Ramos (cell line): ENCODE data around the gene TRIM71.
"Not testable (repeated sequence)": the region's sequence is repeated elsewhere in the genome, so short reads cannot be mapped to it uniquely, and the experiment has no call there.

Experiments used
- in situ Hi-C: fragments of 300-500 bp; cut with MboI; formaldehyde crosslinking; loops from one replicate; pipeline ENCODE4 v1.14.3; 2022; ENCODE audit warnings: low sequenced_read_pairs; ENCODE audit not compliant: unreplicated experiment

TRIM71 gene

GRCh38 chr3:32817558-32818228 is at the start of gene TRIM71:
TSS of gene TRIM71 (plus strand) at chr3:32817997. CDS start at chr3:32818081, 84 bp downstream.
- in situ Hi-C loops: no loop called here

DNA sequence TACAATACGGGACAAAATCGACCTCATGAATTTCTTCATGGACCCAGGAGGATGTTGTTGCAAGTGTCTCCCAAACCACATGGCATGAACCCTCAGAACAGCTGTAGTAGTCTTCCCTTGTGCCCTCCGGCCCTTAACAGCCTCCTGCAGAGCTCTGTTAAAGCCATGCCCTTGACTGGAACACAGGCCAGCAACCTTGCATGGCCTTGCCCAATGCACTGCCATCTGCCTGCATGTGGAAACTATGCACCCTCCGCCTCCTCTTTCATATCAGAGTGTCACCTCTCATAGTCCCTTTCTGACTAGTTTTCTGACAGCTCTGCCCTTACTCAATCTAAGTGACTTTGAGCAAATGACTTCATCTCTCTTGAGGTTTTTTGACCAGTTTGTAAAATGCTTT is 39.4 kb upstream of the TRIM71 start:
- in situ Hi-C loops: no loop called here

- in situ Hi-C loops: no loop called here
Measured at GRCh38 chr3:32780071-32780734, 37.6 kb upstream of the TRIM71 start.

DNA sequence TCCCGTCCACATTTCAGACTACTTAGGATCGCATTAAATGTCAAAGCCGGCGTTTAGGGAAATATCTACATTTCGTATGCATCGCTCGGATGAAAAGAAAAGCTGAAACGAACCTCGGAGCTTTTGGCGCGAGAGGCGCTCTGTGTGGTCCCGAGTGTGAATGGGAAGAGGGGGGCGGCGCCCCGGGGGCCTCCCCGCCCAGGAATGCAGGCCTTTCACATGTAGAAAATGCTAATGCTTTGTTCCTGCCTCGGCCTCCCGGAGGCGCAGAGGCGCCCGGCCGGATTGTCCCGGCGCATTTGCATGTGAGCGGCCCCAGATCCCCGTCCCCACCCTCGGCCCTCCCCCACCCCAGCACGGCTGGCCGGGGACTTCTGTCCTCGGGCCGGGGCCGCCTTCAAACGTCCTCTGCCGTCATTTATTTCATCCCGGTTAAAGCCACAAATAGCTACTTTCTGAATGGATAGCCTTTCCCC is 37.0 kb upstream of the TRIM71 start:
- in situ Hi-C loops: no loop called here

DNA sequence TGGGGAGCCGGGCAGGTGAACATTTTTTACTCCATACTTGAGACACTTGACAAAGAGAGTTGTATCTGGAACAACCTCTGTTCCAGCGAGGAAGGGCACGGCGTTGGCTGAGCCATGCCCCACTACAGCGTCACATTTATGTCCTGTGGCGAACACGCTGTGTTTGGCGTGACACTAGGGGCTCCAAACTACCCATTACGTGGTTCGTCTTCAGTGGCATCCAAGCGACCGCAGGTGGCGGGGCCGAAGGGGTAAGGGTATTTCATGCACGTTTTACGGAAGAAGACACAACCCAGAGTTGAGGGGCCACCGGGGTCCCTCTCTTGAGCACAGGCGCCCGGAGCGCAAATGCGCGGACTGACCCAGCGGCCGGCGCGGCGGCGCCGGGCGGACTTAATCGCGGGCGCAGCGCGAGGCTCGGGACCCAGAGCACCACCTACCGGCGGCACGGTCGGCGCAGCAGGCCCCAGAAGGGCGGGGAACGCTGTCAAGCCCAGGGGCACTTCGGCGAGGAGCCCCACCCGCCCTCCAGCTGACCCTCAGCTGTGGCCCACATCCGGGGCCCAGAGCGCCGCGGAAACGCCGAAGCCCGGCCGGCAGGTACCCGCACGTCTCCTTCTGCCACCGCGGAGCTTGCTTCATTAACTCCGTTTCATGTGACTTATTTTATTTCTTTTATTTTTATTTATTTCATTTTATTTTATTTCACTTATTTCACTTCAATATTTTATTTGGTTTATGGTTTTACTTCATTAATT is 36.4 kb upstream of the TRIM71 start:
- in situ Hi-C loops: no loop called here

DNA sequence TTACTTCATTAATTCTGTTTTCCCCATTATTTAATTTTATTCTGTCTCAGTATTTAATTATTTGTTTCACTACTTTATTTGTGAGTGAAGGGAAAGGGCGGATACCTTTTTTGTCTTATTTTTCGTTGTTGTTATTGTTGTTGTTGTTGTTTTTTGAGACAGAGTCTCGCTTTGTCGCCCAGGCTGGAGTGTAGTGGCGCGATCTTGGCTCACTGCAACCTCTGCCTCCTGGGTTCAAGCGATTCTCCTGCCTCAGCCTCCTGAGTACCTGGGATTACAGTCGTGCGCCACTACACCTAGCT is 35.9 kb upstream of the TRIM71 start:
- in situ Hi-C loops: not testable (repeated sequence)

DNA sequence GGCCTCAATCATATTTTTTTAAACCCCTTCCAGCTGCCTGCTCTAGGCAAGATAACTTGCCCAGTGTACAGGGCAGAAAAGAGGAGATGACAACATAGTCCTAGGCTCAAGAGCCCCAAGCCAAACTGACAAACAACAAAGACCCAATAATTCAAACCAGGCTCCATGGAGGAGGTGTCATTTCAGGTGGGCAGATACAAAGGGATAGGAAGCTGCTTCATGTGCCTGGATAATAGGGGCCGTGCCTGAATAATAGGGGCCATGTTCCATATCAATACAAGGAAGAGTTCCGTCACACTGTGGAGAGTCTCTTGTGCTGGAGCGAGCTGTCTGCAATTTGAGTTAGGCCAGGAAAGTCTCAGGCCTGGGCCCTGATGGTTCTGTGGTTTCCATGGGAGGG is 35.4 kb upstream of the TRIM71 start:
- in situ Hi-C loops: no loop called here

- in situ Hi-C loops: no loop called here
Measured at GRCh38 chr3:32791833-32792232, 26.0 kb upstream of the TRIM71 start.

GRCh38 chr3:32794487-32795308 is 23.1 kb upstream of the TRIM71 start:
- in situ Hi-C loops: no loop called here

DNA sequence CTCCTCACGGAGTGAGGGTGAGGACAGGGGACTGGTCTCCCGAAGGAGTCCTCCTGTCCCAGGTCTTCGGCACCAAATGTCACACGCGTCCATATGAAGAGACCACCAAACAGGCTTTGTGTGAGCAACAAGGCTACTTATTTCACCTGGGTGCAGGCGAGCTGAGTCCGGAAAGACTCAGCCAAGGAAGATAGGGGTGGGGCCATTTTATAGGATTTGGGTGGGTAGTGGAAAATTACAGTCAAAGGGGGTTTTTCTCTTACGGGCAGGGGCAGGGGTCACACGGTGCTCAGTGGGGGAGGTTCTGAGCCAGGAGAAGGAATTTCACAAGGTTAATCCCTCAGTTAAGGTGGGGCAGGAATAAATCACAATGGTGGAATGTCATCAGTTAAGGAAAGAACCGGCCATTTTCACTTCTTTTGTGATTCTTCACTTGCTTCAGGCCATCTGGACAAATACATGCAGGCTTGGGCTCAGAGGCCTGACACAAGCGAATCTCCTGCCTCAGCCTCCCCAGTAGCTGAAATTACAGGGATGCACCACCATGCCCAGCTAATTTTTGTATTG is 21.3 kb upstream of the TRIM71 start:
- in situ Hi-C loops: not testable (repeated sequence)

DNA sequence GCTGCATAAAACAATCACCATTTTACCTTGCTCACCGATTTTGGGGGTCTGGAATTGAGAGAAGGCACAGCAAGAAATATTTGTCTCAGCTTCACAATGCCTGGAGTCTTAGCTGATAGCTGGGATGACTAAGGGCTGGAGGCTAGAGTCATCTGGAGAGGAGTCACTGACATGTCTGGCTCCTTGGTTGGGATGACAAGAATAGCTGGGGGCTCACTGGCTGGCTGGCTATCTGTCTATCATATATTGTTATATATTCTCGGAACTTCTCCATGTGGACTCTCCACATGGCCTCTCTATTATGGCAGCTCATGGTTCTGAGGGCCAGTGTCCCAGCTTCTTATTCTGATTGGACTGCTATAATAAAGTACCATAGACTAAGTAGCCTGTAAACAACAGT is 20.0 kb upstream of the TRIM71 start:
- in situ Hi-C loops: no loop called here

- in situ Hi-C loops: not testable (repeated sequence)
Measured at GRCh38 chr3:32801440-32801839, 16.4 kb upstream of the TRIM71 start.

- in situ Hi-C loops: no loop called here
Measured at GRCh38 chr3:32813180-32813579, 4.6 kb upstream of the TRIM71 start.

GRCh38 chr3:32814361-32814760 is 3.4 kb upstream of the TRIM71 start:
- in situ Hi-C loops: no loop called here

- in situ Hi-C loops: no loop called here
Measured at GRCh38 chr3:32815841-32816438, 1.9 kb upstream of the TRIM71 start.

DNA sequence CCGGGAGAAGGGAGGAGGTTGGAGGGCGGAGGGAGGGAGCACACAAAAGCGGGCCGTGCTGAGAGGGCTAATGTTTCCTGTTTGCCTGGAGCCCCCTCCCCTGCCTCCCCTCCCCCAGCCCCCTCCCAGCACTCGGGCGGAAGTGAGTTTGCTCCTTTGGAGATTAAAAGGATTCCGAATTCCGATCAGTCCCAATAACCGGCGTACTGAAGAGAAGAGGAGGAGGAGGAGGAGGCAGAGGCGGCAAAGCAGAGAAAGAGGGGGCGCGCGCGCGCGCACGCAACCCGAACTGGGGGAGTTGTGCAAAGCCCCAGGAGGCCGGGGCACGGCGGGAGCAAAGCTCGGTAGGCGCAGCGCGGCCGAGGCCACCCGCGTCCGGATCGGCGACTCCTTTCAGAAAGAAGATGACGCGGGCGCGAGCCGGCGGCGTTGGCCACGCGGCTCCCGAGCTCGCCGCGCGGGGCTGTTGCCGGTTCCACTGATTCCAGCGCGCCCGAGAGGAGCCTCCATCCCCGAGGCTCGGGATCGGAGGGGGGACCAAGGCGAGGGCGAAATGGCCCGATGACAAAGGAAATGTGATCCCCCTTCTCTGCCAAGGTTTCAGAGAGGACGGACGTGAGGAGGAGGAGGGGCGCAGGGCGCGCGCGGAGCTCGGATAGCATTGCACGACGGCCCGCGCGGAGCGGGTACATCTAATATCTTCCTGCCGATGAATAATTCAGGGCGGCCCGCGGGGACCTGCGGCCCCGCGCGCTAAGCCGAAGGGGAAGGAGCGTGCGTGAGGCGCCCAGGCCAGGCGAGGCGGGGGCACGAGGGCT is 1.1 kb upstream of the TRIM71 start:
- in situ Hi-C loops: no loop called here

- in situ Hi-C loops: no loop called here
Measured at GRCh38 chr3:32817257-32817557, 590 bp upstream of the TRIM71 start.

GRCh38 chr3:32818229-32818969 is 602 bp downstream of the TRIM71 start:
- in situ Hi-C loops: no loop called here
